ENCODE measurements around the gene BACH1.
A peak's percentile ranks its signal among the peaks of the same experiment; 100 is the strongest.
"Not testable (repeated sequence)": the region's sequence is repeated elsewhere in the genome, so short reads cannot be mapped to it uniquely, and the experiment has no call there.

BACH1 gene

DNA sequence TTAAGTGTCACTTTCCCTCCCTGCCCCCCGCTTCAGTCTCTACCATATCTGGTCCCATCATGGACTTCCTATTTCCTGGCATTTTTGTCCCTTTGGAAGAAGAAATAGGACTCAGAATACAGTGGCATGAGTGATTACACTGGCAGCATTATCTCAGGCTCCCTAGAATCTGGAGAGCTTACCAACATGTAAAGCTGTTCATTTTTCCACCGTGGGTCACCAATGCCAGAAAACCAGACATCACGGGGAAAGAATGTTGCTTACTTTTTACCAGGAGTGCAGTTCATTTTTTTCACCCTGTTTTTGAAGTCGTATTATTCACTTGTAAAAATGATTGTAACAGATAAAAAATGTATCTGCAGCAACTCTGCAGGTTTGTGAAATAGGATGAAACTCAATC is 44.8 kb downstream of the BACH1 start:
- no peak for DNase-seq (ENCODE audit: low read depth in 2 of 2)

DNA sequence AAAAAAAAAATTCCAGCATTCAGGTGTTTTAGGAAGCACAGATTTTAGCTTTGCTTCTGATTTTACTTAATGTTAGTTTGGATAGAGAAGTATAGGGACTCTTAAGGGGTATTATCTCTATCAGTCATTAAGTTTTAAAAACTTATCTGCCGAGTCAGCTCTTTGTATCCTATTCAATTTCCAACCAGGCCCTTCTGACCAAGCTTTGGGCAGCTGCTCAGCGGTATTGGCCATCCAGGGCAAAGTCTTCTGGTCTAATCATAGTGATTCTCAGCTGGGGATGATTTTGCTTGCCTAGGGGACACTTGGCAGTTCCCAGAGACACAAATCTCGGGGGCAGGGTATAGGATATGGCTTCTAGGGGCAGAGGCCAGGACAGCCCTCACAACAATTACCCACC is 47.6 kb downstream of the BACH1 start:
- DNase-seq (ENCODE audit: low read depth in 2 of 2) = no peak

DNA sequence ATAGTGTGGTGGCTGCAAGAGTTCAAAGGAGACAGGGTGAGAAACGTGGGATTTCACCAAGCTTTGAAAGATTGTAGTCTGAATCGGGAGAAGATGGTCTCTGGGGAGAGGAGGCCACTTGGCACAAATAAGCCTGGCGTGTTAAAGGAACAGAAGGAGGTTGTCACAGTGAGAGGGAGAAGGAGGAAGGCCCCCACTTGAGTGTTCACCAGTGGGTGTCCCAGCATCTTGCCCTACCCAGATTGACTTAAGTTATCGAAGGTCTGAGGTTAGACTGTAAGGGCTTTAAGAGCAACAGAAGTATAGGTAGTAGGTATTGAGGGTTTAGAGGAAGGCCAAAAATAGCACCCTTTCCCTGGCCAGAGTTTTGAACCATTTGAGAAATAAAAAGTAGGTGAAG is 48.0 kb downstream of the BACH1 start:
- DNase-seq (ENCODE audit: low read depth in 2 of 2) = no peak

GRCh38 chr21:29347274-29347681 is 48.6 kb downstream of the BACH1 start:
- DNase-seq (ENCODE audit: low read depth in 2 of 2) = no peak

DNA sequence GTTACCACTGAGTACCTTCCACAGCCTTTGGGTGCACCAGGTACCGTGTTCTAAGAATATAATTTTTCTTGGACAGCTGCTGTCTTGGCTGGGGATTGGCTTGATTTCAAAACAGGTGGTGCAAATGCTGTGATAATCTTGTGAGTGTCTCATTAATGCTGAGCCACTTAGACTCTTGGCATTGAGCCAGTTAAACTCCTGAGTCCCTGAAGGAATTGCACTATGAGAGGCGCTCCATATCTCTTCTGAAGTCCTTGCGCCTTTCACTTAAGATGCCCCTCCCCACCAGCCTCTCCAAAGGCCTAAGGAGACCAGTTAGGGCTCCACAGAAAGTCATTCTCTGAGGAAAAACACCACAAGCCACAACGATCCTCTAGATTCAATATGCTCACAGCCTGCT is 51.0 kb downstream of the BACH1 start:
- DNase-seq (ENCODE audit: low read depth in 2 of 2) = no peak

DNA sequence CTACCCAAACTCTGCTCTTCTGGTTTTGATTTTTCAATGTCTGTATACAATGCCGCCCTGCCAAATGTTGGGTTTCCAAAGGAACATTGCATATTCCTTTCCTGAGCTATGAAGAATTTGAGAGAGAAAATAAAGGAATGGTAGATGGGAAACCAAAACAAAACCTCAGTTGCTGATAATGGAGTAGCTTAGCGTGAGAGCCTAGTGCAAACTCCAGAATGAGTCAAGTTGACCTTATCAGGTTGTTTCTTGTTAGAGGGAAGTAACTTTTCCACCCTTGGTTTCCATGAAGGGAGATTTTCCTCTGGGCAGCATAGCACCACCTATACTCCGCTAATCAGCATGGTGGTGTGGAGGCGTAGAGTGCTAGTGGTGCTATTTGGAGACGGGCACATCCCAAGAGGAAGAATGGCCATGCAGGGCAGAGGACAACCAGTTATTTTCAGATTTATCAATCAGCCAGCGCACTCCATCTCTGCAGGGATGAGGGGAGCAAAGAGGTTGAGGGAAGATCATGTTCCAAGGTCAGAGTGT is 51.6 kb downstream of the BACH1 start:
- DNase-seq (ENCODE audit: low read depth in 2 of 2) = no peak

GRCh38 chr21:29351691-29352090 is 53.0 kb downstream of the BACH1 start:
- DNase-seq (ENCODE audit: low read depth in 2 of 2) = no peak

DNA sequence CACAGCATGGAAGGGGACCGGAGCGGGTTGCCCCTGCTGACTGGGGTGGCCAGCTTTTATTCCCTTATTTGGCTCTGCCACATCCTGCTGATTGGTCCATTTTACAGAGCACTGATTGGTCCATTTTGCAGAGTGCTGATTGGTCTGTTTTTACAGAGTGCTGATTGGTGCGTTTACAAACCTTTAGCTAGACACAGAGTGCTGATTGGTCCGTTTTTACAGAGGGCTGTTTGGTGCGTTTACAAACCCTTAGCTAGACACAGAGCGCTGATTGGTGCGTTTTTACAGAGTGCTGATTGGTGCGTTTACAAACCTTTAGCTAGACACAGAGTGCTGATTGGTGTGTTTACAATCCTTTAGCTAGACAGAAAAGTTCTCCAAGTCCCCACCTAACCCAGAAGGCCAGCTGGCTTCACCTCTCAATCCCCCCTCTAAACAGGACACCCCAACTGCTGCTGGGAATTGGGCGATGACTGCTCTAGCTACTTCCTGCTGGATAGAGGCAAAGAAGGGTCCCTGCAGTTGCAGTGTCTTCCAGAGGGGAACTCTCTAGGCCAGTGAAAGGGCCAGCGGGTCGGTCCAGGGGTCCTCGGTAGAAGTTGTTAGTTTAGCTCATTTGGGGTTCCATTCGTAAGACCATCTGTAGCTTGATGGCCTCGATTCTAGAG is 56.5 kb downstream of the BACH1 start:
- not testable (repeated sequence) for DNase-seq (ENCODE audit: low read depth in 2 of 2)

DNA sequence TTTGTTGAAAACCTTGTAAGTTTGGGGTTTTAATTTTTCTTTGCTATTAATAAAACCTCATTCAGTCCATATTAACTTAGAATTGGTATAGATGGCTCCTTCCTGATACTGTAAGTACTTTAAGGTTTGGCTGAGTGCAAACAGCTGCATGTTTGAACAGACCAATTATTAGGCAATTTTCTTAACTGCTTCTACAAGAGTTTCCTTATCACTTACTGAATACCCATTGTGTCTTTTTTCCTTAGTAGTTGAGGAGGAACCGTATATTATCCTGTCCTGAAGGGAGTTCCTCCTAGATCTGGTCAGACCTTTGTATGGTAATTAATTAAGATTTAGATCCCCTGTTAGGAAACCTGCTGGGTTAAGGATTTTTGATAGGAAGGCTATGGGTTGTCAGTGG is 57.6 kb downstream of the BACH1 start:
- DNase-seq (ENCODE audit: low read depth in 2 of 2) = not testable (repeated sequence)

- not testable (repeated sequence) for DNase-seq (ENCODE audit: low read depth in 2 of 2)
Measured at GRCh38 chr21:29356810-29357209, 58.1 kb downstream of the BACH1 start.

- no peak for DNase-seq (ENCODE audit: low read depth in 2 of 2)
Measured at GRCh38 chr21:29359718-29360117, 61.0 kb downstream of the BACH1 start.

GRCh38 chr21:29360799-29361765 is 62.4 kb downstream of the BACH1 start:
- DNase-seq (ENCODE audit: low read depth in 2 of 2) = no peak

GRCh38 chr21:29362758-29363157 is 64.0 kb downstream of the BACH1 start:
- DNase-seq (ENCODE audit: low read depth in 2 of 2) = no peak

DNA sequence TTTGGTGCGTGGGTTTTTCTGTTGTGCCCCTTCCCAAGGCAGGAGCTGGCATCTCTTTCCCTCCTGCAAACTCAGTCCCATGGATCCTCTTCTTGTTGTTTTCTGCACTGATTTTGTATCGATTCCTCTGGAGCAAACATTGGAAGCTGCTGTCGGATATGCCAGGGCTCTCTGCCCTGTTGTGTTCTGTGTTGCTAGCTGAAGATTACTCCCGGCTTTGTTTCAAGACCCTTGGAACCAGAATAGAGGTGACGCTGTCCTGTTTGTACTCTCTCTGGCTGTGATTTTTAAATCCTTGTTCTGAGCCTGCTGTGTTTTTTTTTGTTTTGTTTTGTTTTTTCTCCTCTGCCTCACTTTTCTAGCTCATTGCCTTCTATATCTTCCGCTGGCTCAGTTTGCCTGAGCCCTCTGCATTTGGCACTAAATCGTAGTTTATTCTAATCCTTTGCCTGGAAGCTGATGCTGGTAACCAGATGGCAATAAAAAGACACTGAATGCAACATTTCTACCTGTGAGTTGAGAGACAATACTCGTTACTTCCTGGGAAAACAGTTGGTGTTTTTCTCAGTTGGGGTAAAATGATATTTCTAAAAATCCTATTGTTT is 67.0 kb downstream of the BACH1 start:
- no peak for DNase-seq (ENCODE audit: low read depth in 2 of 2)

DNA sequence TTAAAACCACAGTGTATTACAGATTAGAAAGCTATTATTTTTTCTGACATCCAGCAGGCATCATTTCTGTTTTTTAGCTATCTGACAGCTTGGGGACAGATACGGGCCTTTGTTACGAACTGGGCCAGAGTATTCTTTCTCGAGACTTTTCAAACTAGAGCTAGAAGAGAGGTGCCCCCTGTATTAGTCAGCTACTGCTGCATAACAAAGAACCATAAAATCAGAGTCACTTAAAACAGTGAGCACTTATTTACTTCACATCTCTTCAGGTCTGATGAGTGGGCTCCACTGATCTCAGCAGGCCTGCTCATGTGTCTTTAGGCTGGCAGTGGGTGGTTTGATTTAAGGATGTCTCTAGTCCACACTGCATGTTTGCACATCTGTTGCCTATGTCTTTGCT is 67.8 kb downstream of the BACH1 start:
- DNase-seq (ENCODE audit: low read depth in 2 of 2) = no peak

DNA sequence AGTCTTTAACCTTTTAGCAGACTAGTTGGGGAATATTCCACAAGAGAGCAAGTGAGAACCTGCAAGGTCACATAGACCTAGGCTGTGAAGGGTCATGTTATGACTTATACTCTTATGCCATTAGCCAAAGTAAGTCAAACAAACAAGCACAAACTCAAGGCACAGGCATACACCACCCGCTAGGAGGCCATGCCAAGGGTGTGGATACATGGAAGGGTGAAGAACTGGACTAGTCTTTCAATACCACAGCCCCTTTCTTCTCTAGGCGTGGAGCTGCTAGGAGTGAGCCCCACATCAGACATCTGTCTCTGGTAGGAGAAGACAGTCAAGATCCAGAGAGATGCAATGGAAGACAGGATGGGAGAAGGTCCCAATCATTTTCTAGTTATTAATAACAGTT is 68.6 kb downstream of the BACH1 start:
- no peak for DNase-seq (ENCODE audit: low read depth in 2 of 2)

- DNase-seq (ENCODE audit: low read depth in 2 of 2) = no peak
Measured at GRCh38 chr21:29368906-29369305, 70.2 kb downstream of the BACH1 start.

- DNase-seq (ENCODE audit: low read depth in 2 of 2) = peak; percentile 17 to 20
Measured at GRCh38 chr21:29371464-29371863, 72.7 kb downstream of the BACH1 start.

DNA sequence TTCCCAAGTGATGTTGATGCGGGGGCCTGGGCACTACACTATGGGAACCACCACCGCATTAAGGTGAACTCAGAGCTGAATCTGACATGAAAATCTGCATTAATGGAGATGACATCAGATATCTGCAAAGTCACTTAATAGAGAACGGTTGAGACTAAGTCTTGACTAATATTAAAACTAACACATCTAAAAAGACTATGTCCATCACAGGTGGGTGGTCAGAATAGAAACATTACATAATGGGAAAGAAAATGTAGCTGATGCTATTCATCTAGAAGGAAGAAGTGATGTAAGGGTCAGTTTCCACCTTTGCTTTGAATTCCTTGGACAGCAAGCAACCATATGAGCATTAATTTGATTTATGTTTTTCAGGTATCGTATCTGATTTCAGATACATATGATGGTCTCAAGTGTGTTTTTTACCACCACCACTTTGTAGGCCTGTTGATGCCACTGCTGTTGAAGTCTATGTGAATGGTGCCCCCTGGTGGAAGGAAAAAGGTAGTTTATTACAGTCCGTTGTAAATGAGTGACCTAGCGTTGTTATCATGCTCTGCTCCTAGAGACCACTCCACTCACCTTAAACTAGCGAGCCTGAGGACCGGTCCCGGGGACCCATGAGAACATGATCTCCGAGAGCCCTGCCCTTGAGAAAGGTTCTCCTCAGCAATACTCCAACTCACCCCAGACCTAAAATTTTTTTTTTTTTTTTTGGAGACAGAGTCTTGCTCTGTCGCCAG is 73.5 kb downstream of the BACH1 start:
- DNase-seq (ENCODE audit: low read depth in 2 of 2) = peak; percentile 31 to 45

GRCh38 chr21:29374481-29374880 is 75.8 kb downstream of the BACH1 start:
- no peak for DNase-seq (ENCODE audit: low read depth in 2 of 2)

DNA sequence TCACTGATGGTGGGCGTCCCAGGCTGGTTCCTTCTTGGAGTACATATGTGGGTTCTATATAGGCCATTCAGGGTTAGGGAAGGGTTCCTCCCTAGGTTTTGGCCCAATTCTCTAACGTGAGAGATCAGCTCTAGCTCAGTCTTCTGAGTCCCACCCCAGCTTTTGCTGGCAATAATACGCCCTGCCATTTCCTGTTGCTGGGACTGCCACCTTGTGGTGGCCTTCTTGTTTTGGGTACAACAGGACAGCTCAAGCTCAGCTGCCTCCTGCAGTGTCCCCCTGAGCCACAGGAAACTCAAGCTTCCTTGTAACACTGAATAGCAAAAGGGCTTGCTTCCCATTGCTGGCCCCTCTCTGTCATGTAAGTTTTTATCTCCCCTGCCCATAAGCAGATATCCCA is 77.8 kb downstream of the BACH1 start:
- peak; percentile 21 to 48 for DNase-seq (ENCODE audit: low read depth in 2 of 2)

- no peak for DNase-seq (ENCODE audit: low read depth in 2 of 2)
Measured at GRCh38 chr21:29377266-29377665, 78.5 kb downstream of the BACH1 start.
